Measurements from ENCODE around the gene CDIP1. TPM values are rescaled to one million over a fixed set of nuclear protein-coding genes. Genes with fewer than 3 reads are reported as not detected.

The CDIP1 gene
- total and polyA plus RNA-seq, 8 donors = 13.6 to 24.4 (median 18.9) TPM

- Histone ChIP-seq H3K4me1 (no peaks in the 10 kb centered on the region), H3K9me3 (no peaks in the 10 kb centered on the region), H3K36me3 (no peaks in the 10 kb centered on the region), H3K27me3 (no peaks in the 10 kb centered on the region), H3K4me3 (no peak overlapping the region), H3K27ac (no peak overlapping the region)
- ATAC-seq (no peak), FAIRE-seq (no peak), DNase-seq (peak in 1 of 6 donors; percentile 30)
- intact Hi-C loops (cut with DNase I) = no loop called here
- TF ChIP-seq CTCF (IDR thresholded peaks at IDR 0.05) = no peak
- 85 to 88% methylated on average over 10 of the region's 10 CpGs for WGBS, 2 donors
These were observed 19.4 kb upstream of the CDIP1 start for GRCh38 chr16:4557973-4558372.

GRCh38 chr16:4556580-4556979 is 18.0 kb upstream of the CDIP1 start:
- ATAC-seq (no peak), DNase-seq (peak in 1 of 6 donors; percentile 43), FAIRE-seq (no peak)
- Histone ChIP-seq H3K9me3 (no peaks in the 10 kb centered on the region), H3K27ac (no peak overlapping the region), H3K4me3 (no peak overlapping the region), H3K27me3 (no peaks in the 10 kb centered on the region), H3K36me3 (no peaks in the 10 kb centered on the region), H3K4me1 (no peaks in the 10 kb centered on the region)
- WGBS, 2 donors = 73 to 76% methylated on average over 14 of the region's 14 CpGs
- intact Hi-C loops (cut with DNase I) = no loop called here
- TF ChIP-seq CTCF (IDR thresholded peaks at IDR 0.05) = no peak

GRCh38 chr16:4556112-4556511 is 17.5 kb upstream of the CDIP1 start, which contains the start of gene C16orf96:
TSS of gene C16orf96 (plus strand) at chr16:4556340. CDS start at chr16:4556490, 150 bp downstream.
- Histone ChIP-seq H3K9me3 (no peaks in the 10 kb centered on the region), H3K27me3 (no peaks in the 10 kb centered on the region), H3K4me1 (no peaks in the 10 kb centered on the region), H3K4me3 (no peak within 1 kb of the TSS), H3K27ac (no peak within 1 kb of the TSS), H3K36me3 (no peaks in the 10 kb centered on the region)
- FAIRE-seq (no peak), DNase-seq (no peak), ATAC-seq (no peak)
- intact Hi-C loops (cut with DNase I) = no loop called here
- TF ChIP-seq CTCF (IDR thresholded peaks at IDR 0.05) = no peak
- WGBS, 2 donors = 85% methylated on average over 4 of the region's 4 CpGs

- 70 to 75% methylated on average over 3 of the region's 3 CpGs for WGBS, 2 donors
- Histone ChIP-seq H3K27ac (no peak overlapping the region), H3K4me1 (no peaks in the 10 kb centered on the region), H3K4me3 (no peak overlapping the region), H3K27me3 (no peaks in the 10 kb centered on the region), H3K36me3 (no peaks in the 10 kb centered on the region), H3K9me3 (no peaks in the 10 kb centered on the region)
- intact Hi-C loops (cut with DNase I) = no loop called here
- no peak for ATAC-seq
- no peak for DNase-seq
- no peak for TF ChIP-seq CTCF (IDR thresholded peaks at IDR 0.05)
- no peak for FAIRE-seq
These were observed 14.0 kb upstream of the CDIP1 start for GRCh38 chr16:4552541-4552940.

GRCh38 chr16:4550591-4550990 is 12.0 kb upstream of the CDIP1 start:
- no peak for TF ChIP-seq CTCF (IDR thresholded peaks at IDR 0.05)
- FAIRE-seq = no peak
- Histone ChIP-seq H3K27me3 (no peaks in the 10 kb centered on the region), H3K27ac (no peak overlapping the region), H3K4me1 (no peaks in the 10 kb centered on the region), H3K4me3 (no peak overlapping the region), H3K9me3 (no peaks in the 10 kb centered on the region), H3K36me3 (no peaks in the 10 kb centered on the region)
- intact Hi-C loops (cut with DNase I) = no loop called here
- DNase-seq = peak in 1 of 6 donors; percentile 13
- ATAC-seq = no peak
- 41 to 42% methylated on average over 4 of the region's 4 CpGs for WGBS, 2 donors

All from pancreas (tissue), 10 donors.